HCT116 (cell line): ENCODE measurements around the gene OR2AE1.

Experiments
- CEBPB ChIP-seq: IDR thresholded peaks from 2 replicates; pipeline ENCODE4 v1.6.1; 2012; ENCODE audit warnings: low read depth
- POLR2AphosphoS5 ChIP-seq: IDR thresholded peaks from 2 replicates; pipeline ENCODE4 v1.6.1; 2011; ENCODE audit warnings: mild to moderate bottlenecking, low read depth, low read length, moderate library complexity
- YY1 ChIP-seq: IDR thresholded peaks from 2 replicates; pipeline ENCODE4 v1.6.1; 2011; ENCODE audit warnings: low read length, low read depth, moderate library complexity, mild to moderate bottlenecking; ENCODE audit not compliant: insufficient replicate concordance; ENCODE audit errors: extremely low read depth
- ZFX ChIP-seq: fragments of 450-650 bp; IDR thresholded peaks from 2 replicates; pipeline ENCODE4 v1.6.1; 2017
- TF ChIP-seq, protein P1 (sequence below), 3 experiments: fragments of 200-600 bp in 1 of 3; sonication (generic) in 1 of 3; IDR thresholded peaks in 2 of 3; conservative IDR thresholded peaks in 1 of 3; 2 replicates each; pipeline ENCODE4 v1.5.1; 2012 to 2017; ENCODE audit warnings: low read depth in 2 of 3, low read length in 2 of 3, antibody characterized with exemption in 1 of 3, borderline replicate concordance in 1 of 3, control low read depth in 1 of 3, mild to moderate bottlenecking in 1 of 3, mixed read lengths in 1 of 3, mixed run types in 1 of 3, moderate library complexity in 1 of 3; ENCODE audit not compliant: insufficient read depth in 1 of 3
- TF ChIP-seq, protein P2 (sequence below): IDR thresholded peaks from 2 replicates; pipeline ENCODE4 v1.6.1; 2011; ENCODE audit warnings: mild to moderate bottlenecking, low read length, moderate library complexity; ENCODE audit not compliant: insufficient replicate concordance; ENCODE audit errors: extremely low read depth

DNA sequence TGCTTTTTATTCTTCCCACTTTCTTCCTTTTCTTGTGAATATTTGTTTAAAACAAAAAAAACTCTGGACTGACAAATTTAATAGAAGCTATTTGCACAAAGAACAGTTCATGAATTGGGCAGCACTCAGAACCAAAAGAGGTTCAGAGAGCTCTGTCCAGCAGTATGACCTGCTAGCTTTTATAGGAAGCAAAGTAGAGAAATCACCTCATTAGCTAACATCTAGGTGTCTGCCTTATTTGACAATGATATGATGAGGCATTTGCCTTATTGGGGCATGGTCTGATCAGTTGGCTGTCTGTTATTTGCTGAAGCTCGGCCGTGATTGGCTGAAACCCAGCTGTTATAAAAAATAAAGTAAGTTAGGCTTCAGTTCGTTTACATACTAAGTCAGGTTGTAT lies 43.3 kb upstream of the OR2AE1 start:
- TF ChIP-seq, protein P1, sequence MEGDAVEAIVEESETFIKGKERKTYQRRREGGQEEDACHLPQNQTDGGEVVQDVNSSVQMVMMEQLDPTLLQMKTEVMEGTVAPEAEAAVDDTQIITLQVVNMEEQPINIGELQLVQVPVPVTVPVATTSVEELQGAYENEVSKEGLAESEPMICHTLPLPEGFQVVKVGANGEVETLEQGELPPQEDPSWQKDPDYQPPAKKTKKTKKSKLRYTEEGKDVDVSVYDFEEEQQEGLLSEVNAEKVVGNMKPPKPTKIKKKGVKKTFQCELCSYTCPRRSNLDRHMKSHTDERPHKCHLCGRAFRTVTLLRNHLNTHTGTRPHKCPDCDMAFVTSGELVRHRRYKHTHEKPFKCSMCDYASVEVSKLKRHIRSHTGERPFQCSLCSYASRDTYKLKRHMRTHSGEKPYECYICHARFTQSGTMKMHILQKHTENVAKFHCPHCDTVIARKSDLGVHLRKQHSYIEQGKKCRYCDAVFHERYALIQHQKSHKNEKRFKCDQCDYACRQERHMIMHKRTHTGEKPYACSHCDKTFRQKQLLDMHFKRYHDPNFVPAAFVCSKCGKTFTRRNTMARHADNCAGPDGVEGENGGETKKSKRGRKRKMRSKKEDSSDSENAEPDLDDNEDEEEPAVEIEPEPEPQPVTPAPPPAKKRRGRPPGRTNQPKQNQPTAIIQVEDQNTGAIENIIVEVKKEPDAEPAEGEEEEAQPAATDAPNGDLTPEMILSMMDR (IDR thresholded peaks at IDR 0.05 in 2 of 3, conservative IDR thresholded peaks at IDR 0.05 in 1 of 3; ENCODE audit: borderline replicate concordance in 1 of 3, insufficient read depth in 1 of 3, low read depth in 2 of 3, low read length in 2 of 3): no peak
- TF ChIP-seq YY1: no peak
- no peak for TF ChIP-seq ZFX
- TF ChIP-seq POLR2AphosphoS5: no peak
- TF ChIP-seq CEBPB: no peak
- TF ChIP-seq, protein P2, sequence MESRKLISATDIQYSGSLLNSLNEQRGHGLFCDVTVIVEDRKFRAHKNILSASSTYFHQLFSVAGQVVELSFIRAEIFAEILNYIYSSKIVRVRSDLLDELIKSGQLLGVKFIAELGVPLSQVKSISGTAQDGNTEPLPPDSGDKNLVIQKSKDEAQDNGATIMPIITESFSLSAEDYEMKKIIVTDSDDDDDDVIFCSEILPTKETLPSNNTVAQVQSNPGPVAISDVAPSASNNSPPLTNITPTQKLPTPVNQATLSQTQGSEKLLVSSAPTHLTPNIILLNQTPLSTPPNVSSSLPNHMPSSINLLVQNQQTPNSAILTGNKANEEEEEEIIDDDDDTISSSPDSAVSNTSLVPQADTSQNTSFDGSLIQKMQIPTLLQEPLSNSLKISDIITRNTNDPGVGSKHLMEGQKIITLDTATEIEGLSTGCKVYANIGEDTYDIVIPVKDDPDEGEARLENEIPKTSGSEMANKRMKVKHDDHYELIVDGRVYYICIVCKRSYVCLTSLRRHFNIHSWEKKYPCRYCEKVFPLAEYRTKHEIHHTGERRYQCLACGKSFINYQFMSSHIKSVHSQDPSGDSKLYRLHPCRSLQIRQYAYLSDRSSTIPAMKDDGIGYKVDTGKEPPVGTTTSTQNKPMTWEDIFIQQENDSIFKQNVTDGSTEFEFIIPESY: no peak
